Dedifferentiated amniotic fluid mesenchymal stem cell (primary cell): Measurements from ENCODE around the gene PADI2.

ENCODE experiments used
- DNase-seq: peaks from one replicate; pipeline ENCODE4 v3.0.0-alpha.2; 2016; ENCODE audit errors: extremely low spot score

PADI2 gene

GRCh38 chr1:17119076-17119772 lies at the start of gene PADI2:
TSS of gene PADI2 (minus strand) at chr1:17119451. CDS start at chr1:17119371, 80 bp downstream.
- DNase-seq, result no peak

- peak; percentile 59 for DNase-seq
These were observed 49.0 kb upstream of the PADI2 start for GRCh38 chr1:17168091-17168876.

GRCh38 chr1:17167786-17168090 lies 48.5 kb upstream of the PADI2 start:
- DNase-seq, result no peak

DNA sequence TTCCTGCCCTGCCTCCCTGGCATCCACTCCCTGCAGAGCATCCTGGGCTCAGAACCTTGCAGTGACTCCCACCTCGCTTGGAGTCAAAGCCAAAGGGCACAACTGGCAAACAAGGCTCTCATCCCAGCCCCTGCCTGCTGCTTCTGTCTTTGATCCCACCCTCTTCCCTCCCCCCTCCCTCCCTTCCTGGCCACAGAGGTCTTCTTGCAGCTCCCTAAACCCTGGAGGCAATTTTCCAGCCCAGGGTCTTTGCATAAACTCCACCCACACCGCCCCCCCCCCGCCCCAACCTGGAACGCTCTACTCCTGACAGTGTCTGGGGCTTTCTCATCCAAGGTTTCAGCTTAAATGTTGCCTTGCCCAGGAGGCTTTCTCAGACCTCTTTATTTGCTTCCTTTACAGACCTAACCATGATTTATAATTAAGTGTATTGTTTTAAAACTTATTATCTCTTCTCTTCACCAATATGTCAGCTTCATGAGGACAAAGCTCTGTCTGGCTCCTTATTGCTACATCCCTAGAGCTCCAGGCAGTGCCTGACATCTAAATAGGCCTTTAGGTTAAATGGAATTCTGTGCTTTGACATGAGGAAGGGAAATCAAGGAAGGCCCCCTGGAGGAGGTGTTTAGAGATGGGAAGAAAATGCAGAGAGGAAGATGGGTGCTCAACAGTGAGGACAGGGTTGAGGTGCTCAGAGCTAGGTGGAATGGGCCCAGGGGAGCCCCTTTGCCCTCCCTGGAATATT lies 48.0 kb upstream of the PADI2 start:
- no peak for DNase-seq

- no peak for DNase-seq
These were observed 46.6 kb upstream of the PADI2 start for GRCh38 chr1:17165823-17166222.

- no peak for DNase-seq
These were observed 44.8 kb upstream of the PADI2 start for GRCh38 chr1:17163789-17164666.

- no peak for DNase-seq
These were observed 44.1 kb upstream of the PADI2 start for GRCh38 chr1:17163371-17163770.

GRCh38 chr1:17162941-17163340 lies 43.7 kb upstream of the PADI2 start:
- DNase-seq, result no peak

GRCh38 chr1:17161926-17162800 lies 42.9 kb upstream of the PADI2 start:
- no peak for DNase-seq

GRCh38 chr1:17161137-17161740 lies 42.0 kb upstream of the PADI2 start:
- DNase-seq, result no peak

DNA sequence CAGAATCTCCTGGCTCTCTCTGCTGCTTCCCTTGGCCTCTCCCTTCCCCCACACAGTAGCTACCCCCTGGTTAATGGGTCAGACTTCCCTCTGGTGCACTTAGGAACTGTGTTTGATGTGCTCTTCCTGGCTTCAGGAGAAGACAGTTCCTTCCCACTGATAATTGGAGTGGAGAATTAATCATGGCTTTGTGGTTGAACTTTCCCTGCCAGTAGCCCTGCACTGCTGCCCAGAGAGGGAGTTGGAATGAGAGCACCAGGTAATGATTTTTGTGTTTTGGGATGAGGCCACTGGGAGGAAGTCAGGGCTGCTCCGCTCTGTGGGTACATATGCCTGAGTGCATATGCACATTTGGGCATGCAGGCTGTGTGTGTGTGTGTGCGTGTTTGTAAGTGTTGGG lies 39.7 kb upstream of the PADI2 start:
- no peak for DNase-seq

DNA sequence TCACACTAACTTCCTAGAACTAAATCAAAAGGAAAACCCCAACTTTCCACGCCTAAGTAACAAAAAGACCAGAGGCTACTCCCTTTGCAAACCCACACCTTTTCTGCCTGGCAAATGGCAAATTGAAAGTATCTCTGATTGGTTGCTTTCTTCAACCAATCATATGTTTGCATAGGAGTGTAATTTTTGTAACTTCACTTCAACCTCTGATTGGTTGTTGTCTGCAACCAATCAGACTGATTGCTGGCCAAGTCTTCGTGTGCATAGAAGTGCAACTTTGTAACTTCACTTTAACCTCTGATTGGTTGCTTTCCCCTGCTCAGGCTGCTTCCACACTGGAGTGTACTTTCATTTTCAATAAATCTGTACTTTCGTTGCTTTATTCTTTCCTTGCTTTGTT lies 36.9 kb upstream of the PADI2 start:
- DNase-seq, result no peak

DNA sequence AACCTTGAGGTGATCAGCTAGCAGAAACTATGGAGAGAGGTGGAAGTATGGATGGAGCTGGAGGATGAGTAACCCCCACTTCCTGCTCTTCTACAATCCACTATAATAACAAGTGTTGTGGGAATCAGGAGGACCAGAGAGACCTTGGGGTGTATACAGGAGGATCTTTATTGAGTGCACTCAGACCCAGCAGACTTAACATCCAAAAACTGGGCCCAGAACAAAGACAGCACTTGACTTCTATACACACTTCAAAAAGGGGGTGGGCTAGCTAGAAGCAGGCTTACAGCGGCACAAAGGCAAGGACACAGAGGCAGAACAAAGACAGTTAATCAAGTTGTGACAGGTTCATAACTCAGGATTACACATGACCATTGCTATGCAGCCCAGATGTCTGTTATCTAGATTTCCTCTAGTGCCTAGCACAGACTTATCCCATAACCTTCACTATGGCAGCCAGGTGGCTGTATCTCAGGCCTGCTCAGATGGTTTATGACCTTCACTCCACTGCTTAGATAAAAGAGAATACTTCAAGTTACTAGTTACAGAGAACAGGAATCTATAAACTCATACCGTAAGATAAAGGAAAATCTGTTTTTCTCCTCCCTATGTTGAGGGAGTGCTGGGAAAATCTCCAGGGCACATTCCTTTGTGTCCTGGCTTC lies 36.1 kb upstream of the PADI2 start:
- no peak for DNase-seq

GRCh38 chr1:17149771-17150170 lies 30.5 kb upstream of the PADI2 start:
- DNase-seq, result no peak

DNA sequence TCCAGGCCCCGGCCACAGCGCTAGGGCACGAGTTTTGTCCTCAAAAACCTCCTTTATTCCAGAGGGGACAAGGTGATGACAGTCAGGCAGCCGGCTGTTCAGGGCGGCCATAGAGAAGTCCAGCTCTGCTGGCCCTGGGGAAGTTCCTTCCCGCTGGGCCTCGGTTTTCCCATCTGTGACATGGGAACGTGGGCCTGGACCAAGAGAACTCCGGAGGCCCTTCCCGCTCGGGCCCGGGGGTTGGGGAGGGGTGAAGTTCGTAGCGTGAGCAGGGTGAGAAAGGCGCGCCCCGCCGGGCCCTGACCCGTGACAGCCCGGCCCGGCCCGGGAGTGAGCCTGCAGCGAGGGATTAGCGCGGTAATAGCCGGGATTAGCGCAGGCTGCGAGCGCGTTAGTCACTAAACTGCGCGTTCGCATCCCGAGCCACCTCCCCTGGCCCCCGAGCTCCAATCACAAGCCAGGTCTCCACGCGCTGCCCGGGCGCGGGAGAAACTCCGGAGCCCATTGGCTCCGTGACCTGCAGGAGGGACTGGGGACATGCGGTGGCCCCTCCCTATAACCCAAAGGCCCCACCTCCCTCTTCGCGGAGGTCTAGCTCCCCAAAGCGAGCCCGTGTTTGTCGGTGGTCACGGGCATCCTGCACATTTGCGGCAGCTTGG lies 29.8 kb upstream of the PADI2 start:
- DNase-seq, result no peak

- DNase-seq, result no peak
These were observed 26.4 kb upstream of the PADI2 start for GRCh38 chr1:17145648-17146047.

DNA sequence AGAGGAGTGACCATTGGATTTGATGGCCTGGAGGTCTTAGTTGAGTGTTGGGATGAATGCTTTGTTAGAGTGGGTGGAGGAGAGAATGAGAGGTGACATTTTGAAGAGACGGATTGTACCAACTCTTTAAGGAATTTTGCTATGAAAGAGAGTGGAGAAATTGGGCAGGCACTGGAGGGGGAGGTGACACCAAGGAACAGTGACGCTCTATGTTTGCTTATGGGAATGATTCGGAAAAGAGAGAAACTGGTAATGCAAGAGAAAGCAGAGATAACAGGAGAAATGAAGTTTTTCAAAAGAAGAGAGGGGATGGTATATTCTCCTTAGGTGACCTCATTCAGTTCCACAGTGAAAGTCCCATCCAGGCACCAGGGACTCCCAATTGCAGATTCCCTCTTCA lies 24.5 kb upstream of the PADI2 start:
- no peak for DNase-seq

DNA sequence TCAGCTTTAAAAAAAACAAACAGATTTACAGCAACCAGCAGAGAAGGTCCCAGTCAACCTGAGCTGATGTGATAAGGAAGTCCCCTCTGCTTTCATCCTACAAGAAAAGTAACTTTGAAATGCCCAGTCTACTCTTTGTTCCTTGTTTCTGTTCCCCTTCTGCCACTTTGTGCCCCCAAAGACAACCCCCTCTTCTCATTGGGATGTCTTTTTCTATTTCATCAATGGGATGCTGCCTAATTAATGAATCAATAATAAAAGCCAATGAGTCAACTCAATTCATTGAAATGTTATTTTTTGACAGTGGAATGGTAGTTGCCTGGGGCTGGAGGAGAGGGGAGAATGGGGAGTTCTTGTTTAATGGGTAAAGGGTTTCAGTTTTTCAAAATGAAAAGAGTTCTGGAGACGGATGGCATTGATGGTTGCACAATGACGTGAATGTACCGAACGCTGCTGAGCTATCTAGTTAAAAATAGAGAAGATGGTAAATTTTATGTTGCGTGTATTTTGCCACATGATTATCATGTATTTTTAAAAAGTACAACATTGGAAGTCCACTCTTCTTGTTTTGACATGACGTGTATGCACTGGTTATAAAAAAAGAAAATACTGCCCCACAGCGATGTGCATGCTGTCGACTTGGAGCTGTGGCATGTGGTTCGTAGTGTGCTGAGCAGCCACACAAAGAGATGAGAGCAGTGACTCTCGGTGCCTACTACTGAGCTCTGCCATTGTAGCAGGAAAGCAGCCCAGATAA lies 22.4 kb upstream of the PADI2 start:
- DNase-seq, result no peak

- no peak for DNase-seq
These were observed 21.0 kb upstream of the PADI2 start for GRCh38 chr1:17140279-17140678.
